CD4-positive, alpha-beta T cell treated with Interleukin-15 for 4 hours (primary cell): Measurements from ENCODE around the gene TMED5.
A peak's percentile ranks its signal among the peaks of the same experiment; 100 is the strongest.
"Not testable (repeated sequence)": the region's sequence is repeated elsewhere in the genome, so short reads cannot be mapped to it uniquely, and the experiment has no call there.

ENCODE experiments used
- DNase-seq: peaks from one replicate; pipeline ENCODE4 v3.0.0-alpha.2; 2020; ENCODE audit warnings: low spot score

The TMED5 gene

DNA sequence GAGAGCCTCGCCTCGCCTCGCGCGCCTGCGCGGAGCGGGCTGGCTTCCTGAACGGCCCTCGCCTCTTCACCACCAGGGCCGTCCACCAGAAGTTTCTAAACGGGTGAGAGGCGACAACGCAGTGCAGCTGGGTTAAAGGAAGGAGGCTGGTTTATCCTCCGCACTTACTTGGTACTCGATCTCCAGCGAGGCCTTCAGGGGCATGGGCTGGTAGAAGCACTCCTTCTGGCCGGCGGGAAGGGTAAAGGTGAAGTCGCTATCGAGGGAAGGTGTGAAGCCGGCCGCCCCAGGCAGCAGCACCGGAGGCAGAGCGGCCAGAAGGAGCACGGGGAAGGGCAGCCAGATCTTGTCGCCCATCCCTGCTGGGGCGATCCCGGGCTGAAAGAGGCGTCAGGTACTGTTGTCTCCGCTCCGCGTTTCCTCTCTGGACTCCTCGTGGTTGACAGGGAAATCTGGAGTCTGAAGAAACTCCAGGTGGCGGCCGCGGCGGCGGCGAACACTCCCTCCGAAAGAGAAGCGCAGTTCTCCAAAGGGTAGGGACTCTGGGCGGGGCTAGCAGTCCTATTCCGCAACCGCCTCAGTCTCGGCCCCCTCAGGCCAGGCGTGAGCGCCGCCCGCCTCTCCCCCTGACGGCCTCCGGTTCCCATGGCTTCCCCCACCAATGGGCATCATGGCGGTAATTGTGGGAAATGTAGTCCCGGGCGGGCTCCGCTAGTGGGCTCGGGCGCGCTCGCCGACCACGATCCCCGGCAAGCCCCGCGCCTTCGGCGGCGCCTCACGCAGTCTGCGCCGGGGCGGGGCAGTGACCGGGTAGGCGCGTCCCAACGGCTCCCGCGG lies at the start of gene TMED5:
TSS of gene TMED5 (minus strand) at position 528 of the 837 bp plus-strand sequence. CDS start at position 357, 171 bp downstream.
- DNase-seq: peak; percentile 97

DNA sequence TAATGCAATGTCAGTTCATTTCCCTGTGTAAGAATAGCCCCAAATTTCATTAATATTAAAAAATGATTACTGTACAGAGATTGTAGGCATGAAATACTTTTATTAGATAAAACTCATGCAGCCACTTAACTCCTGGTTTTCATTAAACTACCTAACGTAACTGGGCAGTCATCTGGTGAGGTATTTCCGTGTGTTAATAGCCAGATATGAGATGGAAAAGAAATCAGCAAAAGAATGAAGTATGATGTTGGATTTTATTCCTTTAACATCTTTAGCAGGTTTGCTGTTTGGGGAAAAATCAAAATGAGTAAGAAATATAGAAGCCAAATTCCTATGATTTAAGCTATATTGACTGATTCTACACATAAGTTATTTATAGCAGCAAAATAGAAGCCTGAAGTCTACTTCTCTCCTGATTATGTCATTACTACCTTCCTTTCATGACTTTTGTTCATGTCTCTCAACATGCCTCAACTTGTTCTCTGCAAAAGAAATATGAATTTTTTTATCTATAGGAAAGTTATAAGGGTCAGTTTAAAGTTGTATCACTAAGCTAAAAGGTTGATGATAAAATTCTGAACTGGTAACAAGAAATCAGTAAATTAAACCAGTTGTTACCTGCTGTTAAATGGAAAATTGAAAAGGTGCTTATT lies 42.9 kb upstream of the TMED5 start:
- DNase-seq: no peak

DNA sequence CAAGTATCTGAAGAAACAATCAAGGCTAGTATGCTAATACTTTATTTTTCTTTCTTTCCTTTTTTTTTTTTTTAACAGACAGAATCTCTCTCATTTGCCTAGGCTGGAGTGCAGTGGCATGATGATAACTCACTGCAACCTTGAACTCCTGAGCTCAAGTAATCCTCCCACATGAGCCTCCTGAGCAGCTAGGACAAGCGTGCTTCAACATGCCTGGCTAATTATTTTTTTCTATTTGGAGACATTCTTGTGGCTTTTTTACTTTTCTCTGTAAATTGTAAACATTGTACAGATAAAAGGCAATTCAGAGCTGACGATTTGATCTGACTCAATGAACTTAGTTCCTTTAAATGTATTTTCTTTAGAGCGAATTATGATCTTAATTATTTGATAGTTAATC lies 41.7 kb upstream of the TMED5 start:
- no peak for DNase-seq

DNA sequence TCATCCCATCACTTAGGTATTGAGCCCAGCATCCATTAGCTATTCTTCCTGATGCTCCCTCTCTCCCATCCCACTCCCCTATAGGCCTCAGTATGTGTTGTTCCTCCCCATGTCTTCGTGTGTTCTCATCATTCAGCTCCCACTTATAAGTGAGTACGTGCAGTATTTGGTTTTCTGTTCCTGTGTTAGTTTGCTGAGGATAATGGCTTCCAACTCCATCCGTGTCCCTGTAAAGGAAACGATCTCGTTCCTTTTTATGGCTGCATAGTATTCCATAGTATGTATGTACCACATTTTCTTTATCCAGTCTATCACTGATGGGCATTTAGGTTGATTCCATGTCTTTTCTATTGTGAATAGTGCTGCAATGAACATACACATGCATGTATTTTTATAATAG lies 40.5 kb upstream of the TMED5 start:
- DNase-seq: not testable (repeated sequence)

DNA sequence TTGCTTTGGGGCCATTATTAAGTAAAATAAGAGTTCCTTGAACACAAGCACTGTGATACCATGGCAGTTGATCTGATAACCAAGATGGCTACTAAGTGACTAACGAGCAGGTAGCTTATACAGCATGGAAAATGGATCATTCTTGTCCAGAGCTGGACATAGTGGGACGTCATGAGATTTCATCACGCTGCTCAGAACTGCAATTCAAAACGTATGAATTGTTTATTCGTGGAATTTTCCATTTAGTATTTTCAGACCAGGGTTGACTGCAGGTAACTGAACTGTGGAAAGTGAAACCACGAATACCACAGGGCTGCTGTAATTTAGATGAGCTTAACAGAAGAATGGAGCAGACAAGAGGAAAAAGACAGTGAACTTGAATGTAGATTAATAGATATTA lies 39.2 kb upstream of the TMED5 start:
- DNase-seq: peak; percentile 12

DNA sequence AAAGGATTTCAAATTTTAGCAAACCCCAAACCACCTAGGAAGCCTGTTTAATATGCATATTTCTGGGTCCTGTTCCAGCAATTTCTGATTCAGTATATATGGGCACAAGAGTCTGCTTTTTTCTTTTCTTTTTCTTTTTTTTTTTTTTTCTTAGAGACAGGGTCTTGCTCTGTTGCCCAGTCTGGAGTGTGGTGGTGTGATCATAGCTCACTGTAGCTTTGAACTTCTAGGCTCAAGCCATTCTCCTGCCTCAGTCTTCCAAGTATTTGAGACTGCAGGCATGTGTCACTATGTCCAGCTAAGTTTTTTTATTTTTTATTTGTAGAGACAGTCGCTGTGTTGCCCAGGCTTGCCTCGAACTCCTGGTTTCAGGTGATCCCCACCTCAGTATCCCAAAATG lies 35.1 kb upstream of the TMED5 start:
- no peak for DNase-seq

DNA sequence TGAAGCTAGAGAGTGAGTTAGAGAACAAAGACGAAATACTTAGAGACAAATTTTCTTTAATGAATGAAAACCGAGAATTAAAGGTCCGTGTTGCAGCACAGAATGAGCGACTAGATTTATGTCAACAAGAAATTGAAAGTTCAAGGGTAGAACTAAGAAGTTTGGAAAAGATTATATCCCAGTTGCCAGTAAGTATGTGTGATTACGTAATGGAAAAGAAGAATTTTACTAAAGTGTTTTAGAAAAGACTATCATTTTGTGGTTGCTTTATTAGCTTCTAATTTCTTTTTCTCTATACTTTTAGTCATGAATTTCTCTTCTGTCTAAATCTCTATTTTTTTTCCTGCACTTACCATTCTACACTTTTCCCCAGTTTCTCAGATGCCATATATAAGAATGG lies 27.0 kb upstream of the TMED5 start:
- no peak for DNase-seq

DNA sequence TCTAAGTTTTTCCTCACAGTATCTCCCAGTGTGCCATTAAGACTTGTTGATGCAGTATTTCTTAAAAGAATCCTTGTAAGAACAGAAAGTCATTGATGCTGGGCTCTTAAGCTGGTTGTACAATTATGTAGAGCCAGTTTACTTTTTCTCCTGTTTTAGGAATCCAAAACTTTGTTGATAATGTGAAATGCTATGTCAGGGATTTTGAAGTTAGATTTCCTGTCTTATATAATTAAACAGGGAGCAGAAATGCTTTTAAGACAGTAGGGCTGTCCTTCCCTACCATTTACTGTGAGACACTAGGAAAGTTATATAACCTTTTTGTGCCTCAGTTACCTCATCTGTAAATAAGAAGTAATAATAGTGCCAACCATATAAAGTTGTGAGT lies 26.3 kb upstream of the TMED5 start:
- DNase-seq: no peak

DNA sequence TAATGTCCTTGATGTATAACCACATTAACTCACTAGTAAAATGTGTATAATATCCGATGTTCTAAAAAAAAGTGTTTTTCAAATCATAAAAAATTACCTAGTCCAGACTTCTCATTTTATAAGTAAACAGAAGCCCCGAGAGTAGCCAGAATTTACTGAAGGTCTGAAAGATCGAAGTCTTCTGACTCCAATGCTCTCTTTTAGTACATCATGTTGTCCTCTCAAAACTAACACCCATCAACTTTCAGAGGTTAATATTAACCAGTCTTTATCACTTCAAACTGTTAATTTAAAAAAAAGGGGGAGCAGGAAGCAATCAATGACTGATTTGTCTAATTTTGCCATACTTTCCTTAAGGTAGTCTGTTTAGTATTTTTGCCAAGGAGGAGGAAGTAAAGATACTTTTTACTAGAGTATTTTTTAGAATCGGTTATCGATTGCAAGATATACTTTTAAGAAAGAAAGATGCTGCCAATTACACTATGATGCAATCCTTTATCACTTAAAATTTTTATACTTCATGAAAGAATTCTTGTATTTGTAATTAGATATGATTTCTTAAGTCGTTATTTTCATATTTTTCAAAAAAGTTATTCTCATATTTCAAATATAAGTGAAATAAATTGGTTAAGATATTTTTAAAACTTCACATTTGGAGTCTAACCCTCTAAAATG lies 25.8 kb upstream of the TMED5 start:
- no peak for DNase-seq

DNA sequence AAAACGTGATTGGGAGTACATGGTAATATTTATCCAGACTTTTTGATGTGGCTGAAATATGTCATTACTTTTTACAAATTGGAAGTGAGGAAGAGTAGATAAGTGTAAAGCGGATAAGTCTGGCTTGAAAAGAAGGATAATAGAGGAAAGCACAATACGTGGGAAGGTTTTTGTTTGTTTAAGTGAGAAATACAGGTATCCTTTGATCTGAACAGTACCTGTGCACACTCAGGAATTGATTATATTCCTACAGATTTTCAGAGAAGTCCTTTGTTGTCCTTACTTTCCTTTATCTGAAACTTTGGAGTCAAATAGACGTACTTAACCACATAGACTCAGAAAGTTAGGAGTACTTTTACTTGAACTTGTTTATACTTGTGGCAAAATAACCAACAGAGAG lies 20.5 kb upstream of the TMED5 start:
- DNase-seq: no peak

DNA sequence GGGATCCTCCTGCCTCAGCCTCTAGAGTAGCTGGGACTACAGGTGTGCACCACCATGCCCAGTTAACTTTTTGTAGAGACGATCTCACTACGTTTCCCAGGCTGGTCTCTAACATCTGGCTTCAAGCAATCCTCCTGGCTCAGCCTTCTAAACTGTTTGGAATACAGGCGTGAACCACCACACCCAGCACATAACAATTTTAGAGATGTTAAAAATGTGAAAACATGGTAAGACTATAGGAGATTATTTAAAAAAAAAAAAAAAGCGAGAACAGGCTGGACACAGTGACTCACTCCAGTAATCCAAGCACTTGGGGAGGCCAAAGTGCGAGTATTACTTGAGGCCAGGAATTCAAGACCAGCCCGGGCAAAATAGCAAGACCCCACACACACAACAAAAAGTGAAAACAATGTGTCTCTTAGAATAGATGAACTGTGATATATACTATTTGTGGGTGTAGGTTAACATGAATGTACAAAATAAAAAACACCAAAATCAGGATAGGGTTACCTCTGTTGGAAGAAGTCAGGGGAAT lies 19.9 kb upstream of the TMED5 start:
- DNase-seq: no peak

DNA sequence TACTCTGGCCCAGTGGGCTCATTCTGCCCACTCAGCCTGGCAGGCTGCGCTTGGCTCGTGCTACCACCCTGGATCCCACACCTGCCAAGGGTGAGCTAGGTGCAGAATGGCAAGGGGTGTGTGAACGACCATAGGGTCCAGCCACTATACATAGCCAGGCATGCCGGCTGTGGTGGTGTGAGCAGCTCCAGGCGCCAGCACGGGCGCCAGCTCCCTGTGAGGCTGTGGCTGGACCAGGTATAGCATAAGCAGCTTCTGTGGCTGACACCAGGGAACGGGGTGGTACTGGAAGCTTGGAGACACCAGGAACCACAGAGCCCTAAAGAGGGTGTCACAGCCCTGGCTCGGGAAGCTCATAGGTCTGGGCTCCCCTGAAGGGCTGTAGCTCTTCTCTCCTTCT lies 18.9 kb upstream of the TMED5 start:
- DNase-seq: no peak

DNA sequence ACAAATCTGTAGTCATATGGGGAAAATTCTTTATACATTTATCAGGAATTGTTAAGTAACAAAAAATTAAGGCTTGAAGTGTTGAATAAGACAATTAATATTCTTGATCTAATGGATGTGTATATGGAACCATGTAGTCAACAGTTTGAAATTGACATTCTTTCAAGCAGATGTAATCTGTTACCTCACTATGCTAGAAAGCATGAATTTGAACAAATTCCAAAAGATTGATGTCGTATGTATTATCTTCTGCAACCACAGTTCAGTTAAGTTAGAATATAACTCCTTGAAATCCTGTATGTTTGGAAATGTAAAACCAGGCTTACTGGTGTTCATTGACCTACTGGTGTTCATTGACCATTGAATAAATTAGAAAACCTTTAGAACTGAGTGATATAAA lies 16.4 kb upstream of the TMED5 start:
- no peak for DNase-seq

DNA sequence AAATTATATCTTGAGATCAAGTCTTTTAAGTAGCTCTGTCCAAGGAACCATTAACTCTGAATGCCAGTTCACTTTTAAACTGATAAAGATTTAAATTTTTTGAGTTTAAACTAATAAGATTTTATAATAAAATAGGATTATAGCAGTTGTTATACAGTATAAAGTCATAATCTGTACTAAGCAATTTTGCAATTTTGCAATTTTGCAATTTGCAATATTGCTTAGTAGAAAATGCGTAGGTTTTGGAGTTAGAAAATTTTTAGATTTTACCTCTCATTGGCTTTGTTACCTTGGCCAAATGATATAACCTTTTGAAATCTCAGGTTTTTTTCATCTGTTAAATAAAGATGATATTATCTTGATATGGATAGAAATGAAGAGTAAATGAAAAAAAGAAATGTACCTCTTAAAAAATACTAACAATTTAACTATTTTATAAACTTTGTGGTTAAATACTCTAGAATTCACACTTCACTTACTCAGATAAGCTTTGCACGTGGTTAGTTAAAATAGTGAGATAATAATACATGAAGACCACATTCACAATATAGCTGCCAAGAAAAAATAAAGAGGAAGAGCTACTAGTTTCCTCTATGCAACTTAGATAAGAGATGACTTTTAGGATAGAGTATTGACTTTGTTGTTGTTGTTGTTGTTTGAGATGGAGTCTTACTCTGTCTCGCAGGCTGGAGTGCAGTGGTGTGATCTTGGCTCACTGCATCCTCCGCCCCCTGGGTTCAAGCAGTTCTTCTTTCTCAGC lies 14.2 kb upstream of the TMED5 start:
- no peak for DNase-seq

DNA sequence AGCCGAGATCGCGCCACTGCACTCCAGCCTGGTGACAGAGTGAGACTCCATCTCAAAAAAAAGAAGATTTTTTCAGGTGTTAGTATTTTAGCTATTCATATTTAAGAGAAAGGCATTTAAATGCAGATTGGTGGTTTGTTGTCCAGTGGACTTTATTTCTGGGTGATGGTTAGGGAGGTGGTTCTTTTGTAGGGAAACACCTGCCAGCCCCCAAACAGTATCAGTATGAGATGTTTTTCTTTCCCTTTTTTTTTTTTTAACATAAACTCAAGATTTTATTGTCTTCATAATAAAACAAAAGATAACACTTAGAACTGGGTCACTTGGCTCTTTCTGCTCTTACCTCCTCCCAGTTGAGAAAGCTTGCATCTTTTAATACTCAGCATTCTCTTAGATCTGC lies 10.2 kb upstream of the TMED5 start:
- DNase-seq: no peak

DNA sequence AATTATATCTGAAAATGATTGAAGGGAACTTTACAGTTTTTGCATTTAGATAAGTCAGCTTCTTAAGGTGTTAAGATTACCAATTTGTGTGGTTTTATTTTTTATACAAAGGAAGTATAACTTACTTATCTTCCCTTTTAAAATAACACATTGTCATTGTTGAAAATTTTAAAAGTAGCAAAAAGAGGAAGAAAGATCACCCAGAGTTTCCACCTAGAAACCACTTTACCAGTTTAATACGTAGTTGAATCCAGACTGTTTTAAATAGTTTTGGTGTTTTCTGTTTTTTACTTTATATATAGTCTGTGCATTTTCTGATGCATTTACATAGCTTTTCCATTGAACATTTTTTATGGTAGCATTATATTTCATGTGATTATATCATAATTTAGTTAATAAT lies 6.5 kb upstream of the TMED5 start:
- no peak for DNase-seq

DNA sequence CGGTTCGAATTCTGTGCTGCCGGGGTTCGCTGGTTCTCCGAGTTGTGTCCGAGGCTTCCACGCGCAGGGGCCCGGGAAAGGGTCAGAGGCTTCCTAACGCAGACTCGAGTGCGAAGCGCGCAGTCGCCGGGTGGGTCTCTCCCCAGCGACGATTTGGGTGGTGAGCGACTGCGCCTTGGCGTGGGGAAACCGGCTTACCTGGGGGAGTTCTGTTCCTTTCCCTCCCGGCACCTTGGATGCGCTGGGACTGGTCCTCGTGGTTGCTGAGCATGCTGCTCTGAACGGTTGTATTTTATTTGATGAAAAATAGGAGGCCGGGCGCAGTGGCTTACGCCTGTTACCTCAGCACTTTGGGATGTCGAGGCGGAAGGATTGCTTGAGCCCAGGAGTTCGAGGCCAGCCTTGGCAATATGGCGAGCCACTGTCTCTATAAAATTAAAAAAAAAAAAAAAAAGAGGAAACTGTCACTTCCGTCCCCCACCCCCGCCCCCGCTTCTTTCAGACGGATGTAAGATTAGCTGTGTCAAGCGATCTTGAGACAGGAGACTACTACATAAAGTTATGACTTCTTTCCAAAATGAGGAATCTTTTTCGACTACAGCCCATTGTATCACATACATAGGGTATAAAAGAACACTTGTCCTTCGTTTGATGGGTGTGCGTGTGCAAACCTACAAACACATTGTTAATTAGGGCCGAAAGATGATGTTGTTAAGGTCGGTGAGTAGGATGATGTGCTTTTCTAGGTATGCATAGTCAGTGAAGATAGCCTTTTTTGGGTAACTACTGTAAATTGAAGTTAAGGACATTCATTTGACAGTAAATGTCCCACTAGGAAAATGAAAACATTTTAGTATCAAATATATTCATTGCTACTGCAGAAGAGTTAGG lies 755 bp upstream of the TMED5 start, which contains the start of gene CCDC18:
TSS of gene CCDC18 (plus strand) at position 2 of the 891 bp plus-strand sequence. CDS start 2,638 bp downstream, outside the sequence.
- DNase-seq: peak; percentile 37

DNA sequence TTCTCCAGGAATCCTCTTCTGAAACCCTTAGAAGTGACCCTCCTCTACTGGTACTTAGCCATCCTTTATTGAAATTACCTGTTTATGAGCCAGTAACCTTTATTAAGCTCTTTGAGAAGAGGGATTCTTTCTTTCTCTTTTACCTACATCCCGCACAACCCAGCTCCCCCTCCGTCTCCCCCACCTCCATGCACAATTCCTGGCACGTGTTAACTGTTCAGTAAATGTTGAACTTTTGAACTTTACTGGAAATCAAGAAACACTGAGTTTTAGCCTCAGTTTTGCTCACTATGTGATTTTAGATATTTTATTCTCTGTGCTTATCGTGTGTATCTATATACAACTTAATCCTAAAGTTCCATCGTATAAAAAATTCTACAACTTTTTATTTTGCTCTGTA lies 1.8 kb downstream of the TMED5 start:
- no peak for DNase-seq

DNA sequence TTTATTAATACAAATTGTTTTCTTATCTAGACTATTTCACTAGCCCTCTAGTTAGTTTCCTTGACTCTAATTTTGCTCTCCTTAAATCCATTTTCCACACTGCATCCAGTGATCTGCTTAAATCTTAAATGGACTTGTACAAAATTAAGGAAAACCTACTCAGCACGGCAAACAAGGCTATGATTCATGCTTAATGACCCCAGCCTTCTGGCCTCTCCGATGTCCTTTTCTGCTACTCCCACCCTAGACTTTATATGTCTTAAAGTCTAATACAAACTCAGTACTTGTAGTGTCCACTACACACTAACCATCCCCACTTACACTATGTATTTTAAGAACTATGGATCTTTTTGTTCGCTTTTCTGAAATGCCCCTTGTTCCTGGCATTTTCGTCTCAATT lies 2.2 kb downstream of the TMED5 start:
- DNase-seq: no peak

DNA sequence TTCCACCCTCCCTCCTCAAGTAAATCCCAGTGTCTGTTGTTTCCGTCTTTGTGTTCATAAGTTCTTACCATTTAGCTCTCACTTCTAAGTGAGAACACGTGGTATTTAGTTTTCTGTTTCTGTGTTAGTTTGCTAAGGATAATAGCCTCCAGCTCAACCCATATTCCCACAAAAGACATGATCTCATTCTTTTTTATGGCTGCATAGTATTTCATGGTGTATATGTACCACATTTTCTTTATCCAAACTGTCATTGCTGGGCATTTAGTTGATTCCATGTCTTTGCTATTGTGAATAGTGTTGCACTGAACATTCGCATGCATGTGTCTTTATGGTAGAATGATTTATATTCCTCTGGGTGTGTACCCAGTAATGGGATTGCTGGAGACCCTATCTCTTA lies 5.6 kb downstream of the TMED5 start:
- DNase-seq: not testable (repeated sequence)

DNA sequence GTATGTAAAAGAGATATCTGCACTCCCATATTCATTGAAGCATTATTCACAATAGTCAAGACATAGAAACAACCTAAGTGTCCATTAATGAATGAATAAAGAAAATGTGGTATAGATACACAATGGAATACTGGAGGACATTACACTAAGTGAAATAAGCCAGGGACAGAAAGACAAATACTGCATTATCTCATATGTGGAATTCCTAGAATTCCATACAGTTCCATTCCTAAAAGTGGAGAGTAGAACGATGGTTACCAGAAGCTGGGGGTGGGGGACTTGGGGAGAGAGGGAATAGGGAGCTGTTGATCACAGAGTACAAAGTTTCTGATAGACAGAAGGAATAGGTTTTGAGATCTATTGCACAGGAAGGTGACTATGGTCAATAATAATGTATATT lies 7.4 kb downstream of the TMED5 start:
- DNase-seq: no peak
